ENCODE data around the gene TREH. TPM values are rescaled to one million over a fixed set of nuclear protein-coding genes. Genes with fewer than 3 reads are reported as not detected.

Gene TREH
- total RNA-seq, 1 experiment from 2014 or later = not detected

DNA sequence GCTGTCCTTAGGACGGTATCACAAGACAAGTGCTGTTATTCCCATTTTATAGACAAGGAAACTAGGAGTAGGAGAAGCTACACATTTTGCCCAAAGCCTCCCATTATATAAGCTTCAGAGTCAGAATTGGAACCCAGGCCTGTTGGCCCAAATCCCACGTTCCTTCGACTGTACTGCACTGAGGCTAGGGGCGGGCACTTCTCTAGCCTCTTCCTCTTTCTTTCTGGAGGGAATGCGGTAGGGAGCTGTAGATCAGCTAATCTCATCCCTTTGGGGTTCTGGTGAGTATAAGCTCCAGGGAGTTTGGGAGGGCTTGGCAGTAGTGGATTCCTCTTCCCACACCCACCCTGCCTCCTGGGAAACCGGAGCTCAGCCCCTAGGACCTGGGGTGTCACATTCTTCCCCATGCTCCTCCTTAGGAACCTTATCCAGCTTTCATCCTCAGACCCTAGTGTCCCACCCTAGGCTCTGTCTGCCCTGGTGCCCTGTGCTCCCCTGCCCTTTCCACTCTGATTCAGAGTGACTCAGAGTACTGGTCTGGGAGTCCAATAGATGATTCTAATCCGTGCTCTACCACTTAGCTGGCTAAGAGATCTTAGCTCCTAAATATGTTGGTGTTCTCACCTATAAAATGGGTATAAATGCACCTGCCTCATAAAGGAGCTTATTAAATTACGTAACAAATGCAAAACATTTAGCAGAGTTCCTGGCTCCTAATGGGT lies 42.7 kb downstream of the TREH start:
- intact Hi-C loops (cut with micrococcal nuclease) = no loop called here
- BruUV-seq (replicated peaks) = no TSS peak
- H3K36me3 Mint-ChIP-seq (ENCODE audit: insufficient read depth, unreplicated experiment) = peaks cover 41% of the 10 kb centered on the region
- DNase-seq (ENCODE audit: unreplicated experiment) = no peak
- CTCF ChIA-PET = interaction anchor here (0.6 to 4.0 kb wide), 10 partner anchors 12 to 294 kb away, joined by 3 to 24 read pairs (median 6); no protein-coding TSS in a partner anchor
- H3K27ac Mint-ChIP-seq (ENCODE audit: low read depth, unreplicated experiment) = no peak overlapping the region
- no peak for TF ChIP-seq CTCF (IDR thresholded peaks at IDR 0.05; ENCODE audit: unreplicated experiment)
- no peaks in the 10 kb centered on the region for H3K27me3 Mint-ChIP-seq (ENCODE audit: insufficient read depth, unreplicated experiment)
- H3K9me3 Mint-ChIP-seq (ENCODE audit: unreplicated experiment) = no peaks in the 10 kb centered on the region
- POLR2A ChIA-PET = interaction anchor here (0.7 to 8.7 kb wide), 6 partner anchors 13 to 32 kb away, joined by 3 to 132 read pairs (median 4); partner anchors contain the start of gene PHLDB1
- peaks cover 21% of the 10 kb centered on the region for H3K4me1 Mint-ChIP-seq (ENCODE audit: insufficient read depth, unreplicated experiment)
- H3K4me3 Mint-ChIP-seq (ENCODE audit: unreplicated experiment) = no peak overlapping the region

DNA sequence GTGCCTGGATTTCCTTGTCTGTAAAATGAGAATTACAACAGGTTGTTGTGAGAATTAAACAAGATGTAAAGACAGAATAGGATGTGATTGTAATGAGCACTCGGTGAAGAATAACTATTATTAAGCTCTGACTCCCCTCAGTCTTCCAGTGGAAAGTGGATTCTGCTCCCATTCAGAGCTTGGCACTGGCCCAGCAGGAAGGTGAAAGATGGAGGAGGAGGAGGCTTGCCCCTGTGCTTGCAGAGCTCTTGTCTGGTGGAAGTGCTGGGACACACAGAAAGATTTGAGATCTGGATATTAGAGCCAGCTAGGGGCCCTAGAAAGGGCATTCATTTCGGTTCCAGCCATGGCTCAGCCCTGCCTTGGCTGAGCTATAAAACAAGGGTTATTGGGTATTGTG lies 43.8 kb downstream of the TREH start:
- Mint-ChIP-seq H3K4me3 (ENCODE audit: unreplicated experiment) (no peak overlapping the region), H3K27me3 (ENCODE audit: insufficient read depth, unreplicated experiment) (no peaks in the 10 kb centered on the region), H3K9me3 (ENCODE audit: unreplicated experiment) (no peaks in the 10 kb centered on the region), H3K36me3 (ENCODE audit: insufficient read depth, unreplicated experiment) (peaks cover 42% of the 10 kb centered on the region), H3K27ac (ENCODE audit: low read depth, unreplicated experiment) (no peak overlapping the region), H3K4me1 (ENCODE audit: insufficient read depth, unreplicated experiment) (peaks cover 17% of the 10 kb centered on the region)
- no peak for TF ChIP-seq CTCF (IDR thresholded peaks at IDR 0.05; ENCODE audit: unreplicated experiment)
- ChIA-PET CTCF (interaction anchor here (0.7 to 4.0 kb wide), 10 partner anchors 9 to 41 kb away, joined by 3 to 24 read pairs (median 4); partner anchors contain the start of gene PHLDB1), POLR2A (interaction anchor here (1.2 to 8.7 kb wide), 3 partner anchors 12 to 200 kb away, joined by 3 to 132 read pairs (median 7); no protein-coding TSS in a partner anchor)
- intact Hi-C loops (cut with micrococcal nuclease) = no loop called here
- DNase-seq (ENCODE audit: unreplicated experiment) = no peak
- no TSS peak for BruUV-seq (replicated peaks)

DNA sequence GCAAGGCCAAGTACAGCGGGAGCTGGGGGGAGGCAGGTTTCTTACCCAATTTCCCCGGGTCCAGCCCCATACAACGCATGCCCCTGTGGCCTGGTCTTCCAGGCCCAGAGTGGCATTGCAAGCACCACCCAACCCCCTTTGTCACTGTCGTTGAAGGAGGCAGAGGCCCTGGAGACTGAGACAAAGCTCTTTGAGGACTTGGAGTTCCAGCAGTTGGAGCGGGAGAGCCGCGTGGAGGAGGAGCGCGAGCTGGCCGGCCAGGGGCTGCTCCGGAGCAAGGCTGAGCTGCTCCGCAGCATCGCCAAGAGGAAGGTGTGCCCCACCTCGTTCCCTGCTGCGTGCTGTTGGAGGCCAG lies 44.2 kb downstream of the TREH start:
- Mint-ChIP-seq H3K4me1 (ENCODE audit: insufficient read depth, unreplicated experiment) (peaks cover 17% of the 10 kb centered on the region), H3K9me3 (ENCODE audit: unreplicated experiment) (no peaks in the 10 kb centered on the region), H3K36me3 (ENCODE audit: insufficient read depth, unreplicated experiment) (peaks cover 42% of the 10 kb centered on the region), H3K4me3 (ENCODE audit: unreplicated experiment) (no peak overlapping the region), H3K27me3 (ENCODE audit: insufficient read depth, unreplicated experiment) (no peaks in the 10 kb centered on the region), H3K27ac (ENCODE audit: low read depth, unreplicated experiment) (no peak overlapping the region)
- no peak for DNase-seq (ENCODE audit: unreplicated experiment)
- BruUV-seq (replicated peaks) = no TSS peak
- TF ChIP-seq CTCF (IDR thresholded peaks at IDR 0.05; ENCODE audit: unreplicated experiment) = no peak
- intact Hi-C loops (cut with micrococcal nuclease) = no loop called here
- POLR2A ChIA-PET = interaction anchor here (0.9 to 8.7 kb wide), 7 partner anchors 11 to 382 kb away, joined by 3 to 132 read pairs (median 4); no protein-coding TSS in a partner anchor
- CTCF ChIA-PET = interaction anchor here (0.6 to 4.0 kb wide), 10 partner anchors 9 to 42 kb away, joined by 3 to 24 read pairs (median 4); partner anchors contain the start of gene PHLDB1

- Mint-ChIP-seq H3K4me3 (ENCODE audit: unreplicated experiment) (peak overlapping the region; percentile 67), H3K36me3 (ENCODE audit: insufficient read depth, unreplicated experiment) (peaks cover 42% of the 10 kb centered on the region), H3K27me3 (ENCODE audit: insufficient read depth, unreplicated experiment) (no peaks in the 10 kb centered on the region), H3K4me1 (ENCODE audit: insufficient read depth, unreplicated experiment) (peaks cover 17% of the 10 kb centered on the region), H3K9me3 (ENCODE audit: unreplicated experiment) (no peaks in the 10 kb centered on the region), H3K27ac (ENCODE audit: low read depth, unreplicated experiment) (peak overlapping the region; percentile 31)
- BruUV-seq (replicated peaks) = no TSS peak
- peak; percentile 80 for DNase-seq (ENCODE audit: unreplicated experiment)
- CTCF ChIA-PET = interaction anchor here (0.6 to 4.0 kb wide), 9 partner anchors 9 to 55 kb away, joined by 3 to 24 read pairs (median 4); no protein-coding TSS in a partner anchor
- POLR2A ChIA-PET = interaction anchor here (0.8 to 8.7 kb wide), 11 partner anchors 11 to 383 kb away, joined by 3 to 132 read pairs (median 4); no protein-coding TSS in a partner anchor
- no peak for TF ChIP-seq CTCF (IDR thresholded peaks at IDR 0.05; ENCODE audit: unreplicated experiment)
- intact Hi-C loops (cut with micrococcal nuclease) = no loop called here
Observed at GRCh38 chr11:118634431-118635236, 44.8 kb downstream of the TREH start.
